Raji (cell line): ENCODE measurements around the gene DISC1.

Source experiments
- POLR2A ChIP-seq: IDR thresholded peaks from 2 replicates; pipeline ENCODE4 v1.6.1; 2011; ENCODE audit warnings: low read depth, low read length, control low read depth; ENCODE audit not compliant: insufficient read depth

DISC1 gene

DNA sequence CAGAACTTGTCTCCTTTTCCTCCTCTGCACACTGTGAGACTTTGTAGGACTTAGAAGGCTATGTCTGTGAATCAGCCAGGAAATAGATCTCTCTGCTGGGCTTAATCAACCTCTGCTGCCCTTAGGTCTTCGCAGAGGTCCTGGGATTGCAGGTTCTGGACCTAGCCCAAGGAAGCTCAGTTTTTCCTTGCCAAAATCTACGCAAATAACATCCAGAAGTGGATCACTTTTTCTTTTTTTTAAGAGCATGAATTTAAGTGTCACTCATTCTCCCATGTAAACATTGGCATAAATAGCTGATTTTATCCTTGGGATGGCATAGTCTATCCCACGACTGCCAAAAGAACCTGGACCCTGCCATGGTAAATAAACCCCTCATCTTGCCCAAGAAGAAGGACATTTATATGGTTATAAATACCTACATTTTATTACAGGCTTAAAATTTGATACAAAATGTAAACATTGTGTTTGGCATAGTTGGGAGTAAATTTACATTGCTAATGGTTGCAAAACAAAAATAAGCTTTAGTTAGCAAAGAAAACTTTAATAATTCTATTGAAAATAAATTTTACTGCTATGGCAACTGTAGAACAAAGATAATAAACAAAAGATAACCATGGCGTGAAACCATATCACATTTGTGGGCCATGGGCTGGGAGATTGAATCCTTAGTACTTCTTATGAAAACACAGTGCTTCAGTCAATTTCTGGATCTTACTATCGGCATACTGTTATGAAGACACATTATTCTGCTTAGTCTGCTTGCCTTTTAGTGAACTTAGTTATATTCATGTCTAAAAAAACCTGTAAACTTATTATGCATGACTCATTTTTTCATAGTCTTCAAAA is 24.5 kb upstream of the DISC1 start:
- TF ChIP-seq POLR2A, result no peak

- no peak for TF ChIP-seq POLR2A
Observed at GRCh38 chr1:231602673-231602984, 24.0 kb upstream of the DISC1 start.

DNA sequence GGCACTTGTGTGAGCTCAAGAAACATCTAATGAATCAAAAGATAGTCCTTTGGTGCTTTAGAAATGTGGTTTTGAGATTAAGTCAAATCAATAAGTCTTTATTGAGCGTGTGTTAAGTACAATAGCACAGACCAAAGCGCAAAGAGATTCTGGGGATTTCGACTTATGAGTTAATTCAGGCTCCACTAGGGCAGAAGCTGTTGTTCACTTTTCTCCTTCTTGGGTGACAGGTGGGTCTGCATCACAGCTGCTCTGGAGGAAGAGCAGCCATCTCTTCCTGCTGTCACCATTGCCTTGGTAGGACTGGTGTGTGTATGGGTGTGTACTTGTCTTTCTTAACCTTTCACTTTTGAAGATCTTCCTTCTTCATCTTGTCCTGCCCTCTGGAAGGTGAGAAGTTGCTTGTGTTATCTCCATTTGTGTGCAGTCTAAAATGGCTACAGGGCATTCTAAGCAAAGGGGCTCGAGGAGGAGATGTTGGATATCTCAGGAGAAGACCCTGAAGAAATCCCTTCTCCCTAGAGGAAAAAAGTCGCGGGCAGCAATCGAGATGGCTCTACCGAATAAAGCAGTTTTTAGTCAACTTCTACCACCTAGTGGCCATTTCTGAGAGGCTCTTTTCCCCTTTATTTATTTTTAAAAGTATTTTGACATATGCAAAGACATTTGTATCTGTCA is 22.9 kb upstream of the DISC1 start:
- no peak for TF ChIP-seq POLR2A

DNA sequence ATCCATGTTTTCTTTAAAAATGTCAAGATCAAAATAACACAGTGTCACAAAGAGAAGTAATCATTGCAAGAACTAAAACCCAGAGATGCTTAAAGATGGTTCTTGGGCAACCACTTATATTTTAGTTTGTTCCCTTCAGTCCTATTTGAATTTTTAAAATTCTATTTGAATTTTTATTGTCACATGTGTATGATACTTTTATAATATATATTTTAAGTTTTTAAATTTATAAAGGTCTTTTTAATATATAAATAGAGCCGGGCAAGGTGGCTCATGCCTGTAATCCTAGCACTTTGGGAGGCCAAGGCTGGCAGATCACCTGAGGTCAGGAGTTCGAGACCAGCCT is 22.3 kb upstream of the DISC1 start:
- no peak for TF ChIP-seq POLR2A

DNA sequence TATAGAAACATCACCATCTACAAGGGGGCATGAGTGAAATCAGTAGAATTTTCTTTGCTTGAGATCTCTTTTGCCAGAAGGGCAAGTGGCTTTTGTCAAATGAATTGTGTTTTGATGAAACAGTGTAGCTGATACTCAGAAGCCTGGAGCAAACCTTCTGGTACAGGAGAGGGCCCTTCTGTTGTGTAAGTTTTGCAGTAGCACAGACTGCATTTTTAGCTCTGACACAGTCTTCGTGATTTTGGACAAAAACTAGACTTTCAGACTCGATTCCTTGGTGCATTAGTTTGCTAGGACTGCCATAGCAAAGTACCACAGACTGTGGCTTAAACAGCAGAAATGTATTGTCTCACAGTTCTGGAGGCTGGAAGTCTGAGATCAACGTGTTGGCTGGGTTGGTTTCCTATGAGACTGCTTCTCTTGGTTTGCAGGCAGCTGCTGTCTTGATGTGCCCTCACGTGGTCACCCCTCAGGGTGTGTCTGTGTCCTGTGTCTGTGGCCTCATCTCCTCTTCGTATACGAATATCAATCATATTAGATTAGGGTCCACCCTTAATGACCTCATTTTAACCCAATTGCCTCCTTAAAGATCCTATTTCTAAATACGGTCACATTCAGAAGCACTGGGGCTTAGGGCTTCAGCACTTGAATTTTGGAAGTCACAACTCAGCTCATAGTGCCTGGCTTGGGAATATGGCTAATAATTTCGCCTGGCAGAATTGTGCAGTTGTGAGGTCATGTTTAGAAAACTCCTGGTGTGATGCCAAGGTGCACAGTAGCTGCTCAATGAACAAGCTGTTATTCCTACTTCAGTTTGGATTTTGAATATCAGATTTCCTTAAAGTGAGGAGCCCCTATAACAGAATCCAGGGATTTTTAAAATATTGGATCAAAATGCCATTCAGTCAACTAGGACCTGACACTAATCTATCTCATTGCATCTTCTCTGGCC is 21.2 kb upstream of the DISC1 start:
- TF ChIP-seq POLR2A, result no peak

GRCh38 chr1:231606712-231607111 is 19.9 kb upstream of the DISC1 start:
- TF ChIP-seq POLR2A, result no peak

- TF ChIP-seq POLR2A, result no peak
Observed at GRCh38 chr1:231610388-231610787, 16.2 kb upstream of the DISC1 start.

DNA sequence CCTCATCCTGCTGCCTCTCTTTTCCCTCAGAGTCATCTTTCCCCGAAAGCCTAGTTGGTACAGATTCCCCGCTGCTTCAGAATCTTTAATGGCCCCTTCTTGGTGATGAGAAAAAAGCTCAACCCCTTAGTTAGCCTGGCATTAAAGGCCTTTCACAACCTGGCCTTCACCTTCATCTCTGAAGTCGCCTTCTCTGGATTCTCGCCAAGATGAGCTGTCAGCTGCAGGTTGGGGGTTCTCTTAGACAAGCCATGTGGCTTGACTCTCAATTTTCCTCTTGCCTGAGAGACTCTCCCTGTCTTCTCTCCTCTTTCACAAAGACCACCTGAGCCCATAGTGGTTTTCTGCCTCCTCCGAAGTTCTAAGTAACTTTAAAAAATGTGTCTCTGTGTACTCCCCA is 15.5 kb upstream of the DISC1 start:
- no peak for TF ChIP-seq POLR2A

- TF ChIP-seq POLR2A, result no peak
Observed at GRCh38 chr1:231611851-231612250, 14.7 kb upstream of the DISC1 start.

GRCh38 chr1:231612393-231613089 is 14.0 kb upstream of the DISC1 start:
- TF ChIP-seq POLR2A, result no peak

- no peak for TF ChIP-seq POLR2A
Observed at GRCh38 chr1:231613419-231614349, 12.9 kb upstream of the DISC1 start.

DNA sequence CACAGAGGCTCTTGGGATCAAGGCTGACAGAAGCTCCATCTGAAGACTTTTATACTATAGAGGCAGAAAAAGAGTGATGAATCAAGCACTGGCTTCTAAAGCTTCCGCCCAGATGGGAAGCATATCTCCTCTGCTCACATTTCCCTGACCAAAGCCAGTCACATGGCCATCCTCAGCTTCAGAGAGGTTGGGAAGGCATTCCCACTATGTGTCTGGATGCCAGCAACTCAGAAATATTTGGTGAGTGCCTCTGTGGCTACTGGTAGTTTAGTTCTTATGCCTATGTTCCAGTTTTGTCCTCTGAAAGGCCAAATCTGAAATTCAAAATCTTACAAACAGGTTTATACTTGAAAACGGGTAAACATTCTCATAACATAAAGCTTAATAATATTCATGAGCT is 9.9 kb upstream of the DISC1 start:
- no peak for TF ChIP-seq POLR2A

DNA sequence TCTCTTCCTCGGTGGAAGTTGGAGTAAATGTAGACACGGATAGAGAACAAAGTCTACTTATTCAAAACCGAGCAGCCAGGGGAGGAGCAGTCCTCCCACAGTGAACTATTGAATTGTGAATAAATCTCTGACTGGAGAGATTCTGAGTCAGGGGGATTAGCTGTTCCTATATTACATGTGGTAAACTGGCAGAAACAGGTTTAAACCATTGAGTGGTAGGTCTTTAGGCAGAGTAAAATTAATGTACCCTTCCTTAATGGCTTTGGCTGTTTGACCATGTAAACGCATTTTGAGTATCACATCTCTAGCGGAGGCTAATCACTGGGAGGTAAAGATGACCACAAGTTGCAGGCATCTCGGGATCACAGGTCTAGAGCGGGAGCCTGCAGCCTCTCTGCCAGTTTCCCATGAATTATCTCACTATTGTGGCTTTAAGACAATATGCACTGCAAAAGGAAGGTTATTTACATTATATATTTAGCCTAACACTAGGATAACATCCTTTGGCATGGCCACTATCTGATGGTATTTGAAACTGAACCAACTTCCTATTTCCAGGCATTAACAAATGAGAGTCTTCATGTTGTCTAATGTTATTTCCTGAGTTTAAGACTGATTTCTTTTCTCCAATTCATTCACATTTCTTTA is 7.9 kb upstream of the DISC1 start:
- TF ChIP-seq POLR2A, result no peak

DNA sequence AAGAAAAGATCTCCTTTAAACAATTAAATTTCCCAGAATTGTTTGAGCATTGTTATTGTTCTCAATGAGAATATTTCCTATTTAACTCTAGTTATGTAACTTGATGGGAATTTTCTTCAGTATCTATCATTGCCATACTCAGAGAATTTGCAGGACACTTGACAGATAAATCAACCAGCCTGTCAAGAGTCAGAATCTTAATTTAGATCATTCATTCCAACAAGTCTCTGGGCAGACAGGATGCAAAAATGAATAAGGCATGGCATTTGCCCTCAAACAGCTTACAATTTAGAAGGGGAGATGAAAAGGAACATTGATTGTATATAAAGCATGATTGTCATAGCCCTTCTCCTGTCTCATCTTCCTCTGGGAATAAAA is 7.3 kb upstream of the DISC1 start:
- no peak for TF ChIP-seq POLR2A
